NCI-H82 treated with DMSO at 0.1 percent for 48 hours (cell line): ENCODE measurements around the gene SOX6.
"Not testable (repeated sequence)": the region's sequence is repeated elsewhere in the genome, so short reads cannot be mapped to it uniquely, and the experiment has no call there.

ENCODE experiments used
- DNase-seq: peaks from one replicate; lab custom pipeline; 2025; ENCODE audit not compliant: unreplicated experiment; lab: John Stamatoyannopoulos, UW

Gene SOX6

DNA sequence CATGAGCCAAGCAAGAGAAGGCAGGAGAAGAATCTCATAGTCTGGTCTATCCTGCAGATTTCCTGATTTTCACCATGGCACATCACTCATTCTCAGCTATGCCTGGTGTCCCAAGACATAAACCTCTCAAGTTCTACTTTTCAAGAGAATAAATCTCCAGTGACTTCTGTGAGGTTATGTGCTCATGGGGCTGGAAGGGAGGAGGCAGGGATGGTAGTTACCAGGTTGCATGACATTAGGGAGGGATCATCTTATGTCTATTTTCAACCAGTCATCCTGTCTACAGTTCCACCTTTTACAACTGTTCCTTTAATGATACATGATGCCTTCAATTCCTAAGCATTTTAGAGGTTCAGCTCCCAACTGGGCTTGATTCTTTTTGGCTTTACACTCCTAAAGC, 297.7 kb downstream of the SOX6 start:
- no peak for DNase-seq

DNA sequence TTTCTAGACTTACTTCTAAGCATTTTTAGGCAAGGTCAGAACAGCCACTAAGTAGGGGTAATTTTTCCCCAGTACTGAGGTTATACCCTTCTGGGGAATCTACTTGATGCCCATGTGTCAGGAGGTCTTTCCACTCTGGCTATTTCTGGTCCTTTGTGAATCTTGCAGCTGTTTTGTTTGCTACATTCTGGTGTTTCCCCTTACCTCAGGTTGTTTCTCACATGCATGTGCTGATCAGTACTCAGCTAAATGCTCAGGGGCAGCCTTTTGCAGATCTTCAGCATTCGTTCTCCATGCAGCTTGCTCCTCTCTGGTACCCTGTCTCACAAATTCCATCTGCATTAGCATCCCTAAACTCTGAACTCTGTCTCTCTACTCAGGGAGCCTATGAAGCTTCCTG, 303.6 kb downstream of the SOX6 start:
- DNase-seq = no peak

DNA sequence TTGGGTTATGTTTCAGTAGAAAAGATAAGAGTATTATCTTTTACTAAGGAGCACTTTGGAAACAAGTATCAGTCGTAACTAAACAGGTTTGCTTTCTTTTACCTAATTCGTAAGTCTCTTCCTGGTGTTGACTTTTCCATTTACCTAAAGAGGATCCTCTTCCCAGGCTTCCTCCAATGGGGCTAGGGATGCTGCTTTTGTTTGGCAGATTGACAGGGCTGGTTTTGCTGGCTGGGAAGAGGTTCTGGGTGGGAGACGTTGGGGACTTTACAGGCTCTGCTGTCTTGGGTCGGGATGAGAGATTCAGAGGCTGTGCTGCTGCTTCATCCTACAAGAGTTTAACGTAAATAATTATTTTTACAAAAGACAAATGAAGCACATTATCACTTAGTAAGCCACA, 306.7 kb downstream of the SOX6 start:
- DNase-seq = no peak

DNA sequence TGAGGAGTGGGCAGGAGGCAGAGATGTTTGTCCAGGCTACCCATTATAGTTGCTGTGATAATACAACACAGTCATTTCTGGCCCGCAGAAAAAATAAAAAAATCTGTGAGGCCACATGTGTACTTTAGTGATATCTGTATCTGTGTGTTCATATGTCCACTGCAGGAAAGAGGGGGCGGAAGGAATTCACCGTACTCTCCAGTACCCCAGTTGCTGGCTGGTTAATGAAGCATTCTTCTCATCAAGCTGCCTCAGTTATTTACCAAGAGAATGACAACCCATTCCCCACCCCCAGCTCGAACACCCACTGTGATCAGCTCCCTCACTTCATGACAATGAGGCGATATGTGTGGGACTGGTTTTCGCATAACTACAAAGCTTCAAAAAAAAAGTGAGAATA, 309.3 kb downstream of the SOX6 start:
- no peak for DNase-seq

DNA sequence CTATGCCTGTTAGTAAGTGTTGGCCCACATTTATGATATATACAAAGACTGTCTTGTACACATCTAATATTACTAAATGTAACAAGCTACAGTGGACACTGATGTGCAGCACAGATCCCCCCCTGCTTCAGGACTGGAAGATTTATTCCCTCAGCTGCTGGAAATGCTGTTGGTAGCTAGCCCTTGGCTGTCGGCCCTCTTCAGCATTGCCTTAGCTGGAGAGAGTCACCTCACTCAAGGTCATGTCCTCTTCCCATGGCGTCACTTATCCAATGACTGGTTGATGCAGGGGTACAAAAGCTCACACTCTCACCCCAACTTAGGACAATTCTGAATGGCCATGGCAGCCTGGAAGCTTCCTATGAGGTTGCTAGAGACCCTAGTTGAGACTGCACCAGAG, 312.7 kb downstream of the SOX6 start:
- DNase-seq = no peak

DNA sequence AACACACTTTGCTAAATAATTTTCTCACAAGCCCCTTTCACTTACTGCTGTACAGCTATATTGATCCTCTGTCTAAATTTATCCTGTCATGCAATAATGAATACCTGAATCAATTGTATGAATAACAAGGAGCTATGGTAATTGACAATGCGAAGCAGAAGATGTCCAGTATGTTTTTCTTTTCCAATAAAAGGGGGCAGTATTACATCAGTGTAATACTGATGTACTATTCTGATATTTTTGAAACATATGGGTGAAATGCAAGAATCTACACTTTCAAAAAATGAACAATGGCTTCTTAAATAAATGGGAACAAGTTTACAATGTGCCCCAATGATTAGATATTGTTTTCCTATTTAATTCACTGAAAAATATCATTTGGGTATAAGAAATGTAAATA, 315.1 kb downstream of the SOX6 start:
- no peak for DNase-seq

DNA sequence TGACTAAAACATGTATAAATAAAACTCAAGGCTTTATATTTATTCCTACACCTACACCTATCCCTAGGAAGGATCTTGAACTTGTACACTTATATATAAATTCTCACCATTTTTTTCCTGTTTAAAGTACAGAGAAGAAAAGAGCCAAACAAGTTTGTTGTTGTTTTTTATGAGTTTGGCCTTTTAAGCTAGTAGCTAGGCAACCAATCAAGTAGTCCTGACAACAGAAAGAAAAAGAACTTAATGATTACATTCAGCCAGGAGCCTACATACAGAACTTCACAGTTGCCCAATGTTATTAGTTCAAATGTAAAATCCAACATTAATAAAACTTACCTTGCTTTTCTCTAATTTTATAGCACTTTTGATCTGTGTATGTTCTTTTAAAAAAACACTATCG, 316.2 kb downstream of the SOX6 start:
- DNase-seq = no peak

DNA sequence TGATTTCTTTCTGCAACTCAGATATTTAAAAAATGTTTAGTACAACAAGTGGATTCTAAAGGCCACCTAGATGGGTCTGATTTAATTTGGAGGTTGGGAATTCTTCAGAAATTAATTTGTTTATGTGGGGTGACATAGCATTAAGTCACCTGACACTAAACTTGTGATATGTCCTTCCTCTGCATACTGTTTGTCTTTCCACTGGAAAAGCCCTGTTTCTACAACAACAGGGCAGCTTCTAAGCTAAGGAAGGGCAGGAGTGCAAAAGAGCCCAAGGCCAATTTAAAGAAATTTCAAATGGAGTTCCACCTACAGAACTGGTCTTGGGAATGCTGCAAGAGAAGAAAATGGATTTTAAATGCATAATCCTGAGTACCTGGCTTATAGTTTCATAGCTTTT, 319.2 kb downstream of the SOX6 start:
- DNase-seq = no peak

DNA sequence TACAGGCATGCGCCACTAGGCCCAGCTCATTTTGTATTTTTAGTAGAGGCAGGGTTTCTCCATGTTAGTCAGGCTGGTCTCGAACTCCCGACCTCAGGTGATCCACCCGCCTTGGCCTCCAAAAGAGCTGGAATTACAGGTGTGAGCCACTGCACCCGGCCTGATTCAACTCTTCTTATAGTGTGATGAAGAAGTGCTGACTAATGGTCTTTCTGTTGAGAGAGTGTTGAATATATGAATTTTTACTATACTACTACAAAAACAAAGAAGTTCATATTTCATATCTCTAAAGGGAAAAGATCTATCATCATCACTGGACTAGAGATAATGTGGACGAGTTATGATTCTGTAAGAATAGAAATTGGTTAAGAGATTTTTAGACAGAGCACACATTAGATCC, 320.1 kb downstream of the SOX6 start:
- no peak for DNase-seq

DNA sequence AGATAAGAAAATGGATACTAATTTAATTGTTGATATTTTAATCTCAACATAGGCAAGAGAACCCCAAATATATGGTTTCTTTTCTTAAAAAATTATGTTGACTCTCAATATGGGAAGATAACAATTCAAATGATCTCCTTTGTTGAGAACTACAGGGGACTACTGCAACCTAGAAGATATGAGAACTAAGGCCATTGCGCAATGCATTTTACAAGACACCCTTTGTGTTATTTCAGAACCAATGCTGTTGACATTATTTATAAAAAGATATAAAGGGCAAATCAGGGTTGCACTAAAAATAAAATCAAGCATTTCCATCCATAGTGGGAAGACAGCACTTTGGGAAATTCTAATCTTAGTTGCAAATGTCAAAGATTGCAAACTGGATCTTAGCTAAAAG, 322.3 kb downstream of the SOX6 start:
- no peak for DNase-seq

DNA sequence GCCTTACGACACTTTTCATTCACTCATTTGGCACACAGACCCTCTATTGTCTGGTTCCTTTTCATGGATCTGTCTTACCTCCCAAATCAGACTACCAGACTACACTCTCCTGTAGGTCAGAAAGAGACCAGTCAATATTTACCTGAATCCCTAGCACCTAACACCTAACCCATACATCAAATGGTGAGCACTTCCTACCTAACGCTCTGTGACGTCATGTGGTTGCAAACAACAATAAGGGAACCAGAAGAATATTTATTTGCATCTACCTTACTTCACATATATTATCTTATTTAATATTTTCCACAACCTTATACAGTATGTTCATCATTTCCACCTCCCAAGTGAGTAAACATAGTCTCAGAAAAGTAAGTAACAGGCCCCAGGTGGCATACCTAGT, 323.4 kb downstream of the SOX6 start:
- no peak for DNase-seq

DNA sequence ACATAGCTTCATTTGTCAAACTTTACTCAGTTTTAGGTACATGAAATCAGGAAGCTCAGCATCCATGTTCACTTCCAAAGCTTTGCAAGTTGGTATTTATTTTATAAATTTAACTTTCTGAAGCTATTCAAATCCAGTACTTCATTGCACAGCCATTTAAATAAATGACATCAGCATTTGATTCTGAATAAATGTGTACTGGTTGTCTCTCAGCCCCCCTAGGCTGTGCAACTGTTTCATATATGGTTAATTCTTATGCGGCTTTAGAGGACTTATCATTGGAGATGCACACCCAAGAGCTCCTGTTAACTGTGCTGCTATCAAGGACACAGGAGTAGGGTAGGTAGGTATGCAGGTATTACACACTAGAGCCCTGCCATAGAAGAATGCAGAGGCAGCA, 325.1 kb downstream of the SOX6 start:
- DNase-seq = no peak

DNA sequence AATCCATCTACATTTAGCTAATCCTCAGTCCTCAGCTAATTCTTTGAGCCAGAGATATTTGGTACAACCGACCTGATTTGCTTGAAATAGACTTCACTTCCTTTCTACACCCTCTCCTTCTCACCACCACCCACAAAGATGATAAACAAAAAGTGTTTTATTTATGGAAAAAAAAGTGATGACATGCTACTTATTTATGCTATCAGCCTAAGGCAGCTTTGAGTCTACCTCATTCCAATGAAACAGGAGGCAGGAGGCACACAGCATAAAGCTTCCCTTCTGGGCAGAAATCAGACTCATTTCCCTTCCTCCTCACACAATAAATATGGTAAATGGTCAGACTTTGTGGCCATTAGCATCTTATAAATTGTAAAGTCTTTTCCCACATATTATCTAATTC, 325.7 kb downstream of the SOX6 start:
- peak; percentile 28 for DNase-seq

DNA sequence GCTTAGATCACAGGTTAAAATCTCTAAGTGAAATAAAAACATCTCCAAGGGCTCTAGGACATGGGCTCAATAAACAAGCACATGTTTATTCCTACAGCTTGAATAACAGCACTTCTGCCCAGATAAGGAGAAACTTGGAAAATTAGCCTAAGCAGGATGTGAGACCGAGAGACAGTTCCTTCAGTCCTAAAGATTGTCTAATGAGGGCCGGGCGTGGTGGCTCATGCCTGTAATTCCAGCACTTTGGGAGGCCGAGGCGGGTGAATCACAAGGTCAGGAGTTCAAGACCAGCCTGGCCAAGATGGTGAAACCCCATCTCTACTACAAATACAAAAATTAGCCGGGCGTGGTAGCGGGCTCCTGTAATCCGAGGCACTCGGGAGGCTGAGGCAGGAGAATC, 327.2 kb downstream of the SOX6 start:
- not testable (repeated sequence) for DNase-seq

DNA sequence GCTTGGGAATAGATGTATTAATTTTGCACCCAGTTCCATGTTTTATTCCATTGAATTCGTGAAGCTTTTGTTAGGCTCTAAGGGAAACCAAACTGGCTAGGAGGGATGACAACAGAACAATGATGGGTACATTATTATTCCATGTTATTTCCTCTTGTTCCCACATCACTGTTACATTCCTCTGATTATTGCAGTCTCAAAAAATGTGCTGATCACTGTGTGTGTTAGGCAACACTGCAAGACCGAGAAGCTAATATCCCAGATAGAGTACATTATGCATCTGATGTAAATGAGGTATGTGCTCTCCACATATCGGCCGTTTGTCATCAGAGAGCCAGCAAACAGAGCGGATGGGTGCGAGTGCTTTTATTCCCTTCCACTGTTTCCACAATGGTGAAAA, 327.9 kb downstream of the SOX6 start:
- DNase-seq = no peak

DNA sequence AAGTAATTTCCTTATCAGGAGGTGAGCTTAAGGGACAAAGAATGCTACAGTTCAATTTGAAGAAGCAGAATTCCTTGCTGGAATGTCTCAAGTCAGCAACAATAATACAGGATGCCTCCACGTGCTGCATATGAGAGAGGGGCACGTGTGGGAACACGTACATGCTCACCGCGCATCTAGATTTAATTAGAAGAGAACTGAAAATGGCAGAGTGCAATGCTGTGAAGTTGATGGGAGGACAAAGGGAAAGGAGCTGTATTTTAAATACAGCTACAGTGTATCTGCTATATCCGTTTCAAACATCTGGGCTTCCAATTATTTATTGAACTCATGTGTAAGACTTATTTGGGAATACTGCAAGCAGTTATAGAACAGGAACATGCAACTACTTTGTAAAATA, 328.7 kb downstream of the SOX6 start:
- no peak for DNase-seq

DNA sequence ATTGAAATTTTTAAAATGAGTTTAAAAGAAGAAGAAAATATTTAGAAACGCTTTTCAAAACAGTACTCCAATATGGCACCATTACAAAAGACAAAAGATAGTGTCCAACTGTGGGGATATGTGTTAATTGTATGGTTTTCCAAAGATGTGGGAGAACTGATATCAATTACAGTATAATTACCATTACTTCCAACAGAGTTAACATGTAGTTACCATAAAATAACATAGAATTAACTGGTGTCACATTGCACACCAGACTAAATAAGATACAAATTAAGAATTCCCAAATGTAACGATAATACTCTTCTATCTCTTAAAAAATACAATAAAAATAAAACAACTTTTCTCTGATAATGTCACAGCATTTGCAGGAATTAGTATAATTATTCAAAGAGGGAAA, 329.5 kb downstream of the SOX6 start:
- DNase-seq = no peak

DNA sequence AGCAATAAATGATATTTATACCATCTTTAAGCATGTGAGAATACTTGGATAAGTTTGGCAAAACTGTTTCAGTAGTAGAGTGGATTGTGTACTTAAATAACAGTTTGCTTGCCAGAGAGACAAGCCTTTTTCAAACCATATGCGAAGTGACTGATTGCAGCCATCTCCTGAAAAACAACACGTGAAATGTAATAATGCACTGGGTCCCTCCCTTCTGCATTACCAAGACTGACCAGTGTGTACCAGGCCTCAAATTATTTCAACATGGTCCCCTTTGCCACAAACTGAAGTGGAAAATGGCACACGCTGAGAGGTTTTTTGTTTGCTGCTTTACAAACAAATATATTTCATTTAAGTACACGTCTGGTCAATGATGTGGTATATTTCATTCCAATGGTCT, 337.4 kb downstream of the SOX6 start:
- DNase-seq = no peak

DNA sequence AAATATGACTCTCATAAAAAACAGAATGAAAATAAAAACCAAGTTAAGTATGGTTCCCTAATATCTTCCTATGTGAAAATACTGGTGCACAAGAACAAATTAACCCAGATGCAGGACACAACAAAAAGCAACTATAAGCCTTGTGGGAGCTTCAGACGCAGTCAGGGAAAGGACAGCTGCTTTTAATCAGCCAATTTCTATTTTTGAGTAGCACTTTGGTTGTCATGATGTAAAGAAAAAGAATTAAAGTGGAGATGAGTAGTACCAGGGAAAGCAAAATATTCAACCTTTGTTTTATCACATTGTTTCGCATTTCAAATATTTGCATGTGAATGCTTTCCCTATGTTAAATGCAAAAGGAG, 339.9 kb downstream of the SOX6 start:
- DNase-seq = no peak

DNA sequence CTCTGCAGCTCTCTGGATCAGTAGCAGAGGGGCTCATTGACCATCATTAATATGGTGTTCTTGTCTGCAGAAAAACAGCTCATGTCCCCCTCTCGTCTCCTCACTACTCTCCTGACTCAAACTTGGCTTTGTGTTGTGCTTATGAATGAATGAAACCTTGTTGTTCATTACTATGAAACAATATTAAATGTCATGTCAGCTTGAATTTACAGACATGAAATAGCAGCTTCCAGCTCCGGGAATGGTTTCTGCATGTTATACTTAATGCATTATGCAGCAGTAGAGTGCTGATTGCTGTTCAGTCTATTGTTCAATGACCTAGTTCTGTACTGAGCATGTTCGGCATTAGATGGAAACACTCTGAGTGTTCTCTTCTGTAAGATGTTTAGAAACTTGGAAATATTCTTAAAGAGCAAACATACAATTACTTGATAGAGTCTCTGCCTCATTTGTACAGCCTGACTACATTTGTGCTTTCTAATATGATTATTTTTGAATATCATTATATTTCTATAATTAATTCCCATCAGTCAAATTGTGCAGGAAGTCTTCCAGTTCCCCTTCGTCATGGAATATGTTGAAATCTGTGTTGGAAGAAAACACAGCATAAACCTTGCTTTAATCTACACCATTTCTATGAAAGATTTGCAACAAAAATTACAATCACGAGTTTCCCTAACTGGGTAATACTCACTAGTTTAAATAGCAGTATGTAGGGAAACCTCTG, 340.4 kb downstream of the SOX6 start:
- no peak for DNase-seq

DNA sequence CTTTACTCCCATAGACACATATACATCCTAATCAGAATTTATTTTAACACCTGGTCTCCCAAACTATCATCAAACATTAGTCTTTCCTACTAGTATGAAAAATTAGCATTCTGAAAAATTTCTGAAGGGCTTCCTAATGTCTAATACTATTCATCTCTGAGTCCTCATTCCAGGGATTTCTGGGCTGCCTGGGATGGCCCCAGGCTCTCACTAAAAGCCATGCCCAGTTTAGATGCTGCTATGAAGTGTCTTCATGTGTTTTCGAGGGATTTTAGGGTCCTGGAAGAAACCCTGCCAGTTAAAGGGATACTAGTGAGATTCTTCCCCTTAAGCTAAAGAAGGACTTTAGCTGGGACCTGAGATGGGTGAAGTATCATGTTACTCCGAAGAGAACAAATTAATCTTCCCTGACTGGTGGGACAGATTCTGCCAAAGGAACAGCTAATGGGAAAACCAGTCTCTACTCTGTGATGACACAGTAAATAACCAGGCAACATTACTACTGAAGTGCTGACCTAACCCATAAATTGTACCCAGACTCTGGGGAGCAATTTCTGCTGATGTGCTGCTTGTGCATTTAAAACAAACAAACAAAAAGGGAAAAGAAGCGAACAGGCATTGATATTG, 342.6 kb downstream of the SOX6 start:
- DNase-seq = no peak

DNA sequence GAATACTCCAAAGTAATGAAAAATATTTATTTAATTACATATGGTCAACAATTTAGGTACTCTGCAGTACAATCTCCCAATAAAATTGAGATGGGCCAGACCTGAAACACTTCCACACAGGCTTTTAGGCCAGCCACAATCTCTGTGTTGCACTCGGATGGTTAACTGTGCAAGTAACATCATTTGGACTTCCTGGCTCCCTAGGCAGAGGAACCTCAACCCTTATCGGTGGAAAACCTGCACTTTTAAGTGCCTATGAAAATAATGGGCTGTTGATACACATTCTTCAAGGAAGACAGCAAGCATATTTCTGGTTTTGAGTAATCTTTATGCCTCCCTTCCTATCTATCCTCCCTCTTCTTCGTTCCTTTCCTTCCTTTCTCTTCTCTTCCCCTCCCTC, 343.1 kb downstream of the SOX6 start:
- no peak for DNase-seq

DNA sequence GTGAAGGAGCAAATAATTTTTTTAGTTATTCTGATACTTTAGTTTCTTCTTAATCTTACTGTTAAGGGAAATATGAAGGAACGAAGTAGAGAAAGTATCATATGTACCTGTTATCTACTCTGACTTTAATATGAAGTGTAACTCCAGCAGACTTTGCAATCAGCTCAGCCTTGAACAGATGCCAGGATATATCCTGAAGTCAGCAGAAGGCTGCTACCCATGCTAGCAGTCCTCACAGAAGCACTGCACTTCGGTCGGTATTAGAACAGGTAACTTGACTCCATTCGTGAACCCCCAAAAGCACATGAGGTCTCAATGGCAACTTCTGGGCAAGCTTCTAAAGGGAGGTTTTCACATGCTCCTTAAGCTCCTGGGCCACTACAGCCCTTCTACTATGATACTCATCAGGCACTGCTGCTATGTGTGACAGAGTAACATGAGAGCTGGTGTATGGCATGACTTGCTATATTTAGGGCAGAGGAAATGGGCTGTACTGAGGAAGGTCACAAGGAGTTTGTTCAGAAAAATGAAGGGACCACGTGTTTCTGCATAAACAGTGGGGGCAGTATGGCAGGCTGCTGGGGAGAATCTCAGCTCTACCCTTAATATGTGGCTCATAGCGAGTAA, 344.1 kb downstream of the SOX6 start:
- no peak for DNase-seq
